ENCODE results near the gene TRDN.

The TRDN gene

DNA sequence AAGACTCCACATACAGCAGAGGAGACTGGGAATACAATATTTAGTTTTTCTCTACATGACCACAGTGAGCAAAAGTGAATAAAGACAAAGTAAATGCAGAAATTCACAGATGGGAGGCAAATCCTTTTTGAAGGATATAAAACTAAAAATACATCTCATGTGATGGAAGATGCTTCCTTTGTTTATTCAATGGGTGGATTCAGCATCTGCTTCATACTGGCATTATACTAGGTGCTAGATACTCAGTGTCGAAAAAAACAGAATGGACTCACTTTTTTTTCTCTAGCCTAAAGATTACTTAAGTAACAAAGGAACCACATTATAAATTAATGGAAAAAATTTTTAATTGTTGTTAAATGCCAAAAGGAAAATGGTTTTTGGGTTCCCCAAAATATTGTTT is 216.2 kb downstream of the TRDN start:
- no peak for DNase-seq (ENCODE audit: extremely low read depth in 1 of 2, low read depth in 1 of 2)

DNA sequence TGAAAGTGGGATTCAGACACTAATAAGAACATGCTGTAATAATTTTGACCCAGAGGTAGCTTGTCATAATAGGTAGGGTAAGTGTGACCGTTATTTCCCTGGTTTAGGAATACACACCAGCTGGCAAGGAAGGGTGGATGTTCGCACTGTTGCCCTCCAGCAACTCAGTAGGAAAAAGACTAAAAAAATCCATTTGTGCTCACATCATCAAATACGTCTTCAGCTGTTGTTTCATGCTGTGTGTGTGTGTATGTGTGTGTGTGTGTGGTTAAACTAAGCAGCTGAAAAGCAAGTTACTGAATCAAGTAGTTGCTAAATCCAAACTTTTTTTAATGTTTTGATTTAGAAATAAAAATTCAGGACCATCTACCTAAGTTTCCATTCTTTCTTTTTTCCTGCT is 218.7 kb downstream of the TRDN start:
- no peak for DNase-seq (ENCODE audit: extremely low read depth in 1 of 2, low read depth in 1 of 2)

DNA sequence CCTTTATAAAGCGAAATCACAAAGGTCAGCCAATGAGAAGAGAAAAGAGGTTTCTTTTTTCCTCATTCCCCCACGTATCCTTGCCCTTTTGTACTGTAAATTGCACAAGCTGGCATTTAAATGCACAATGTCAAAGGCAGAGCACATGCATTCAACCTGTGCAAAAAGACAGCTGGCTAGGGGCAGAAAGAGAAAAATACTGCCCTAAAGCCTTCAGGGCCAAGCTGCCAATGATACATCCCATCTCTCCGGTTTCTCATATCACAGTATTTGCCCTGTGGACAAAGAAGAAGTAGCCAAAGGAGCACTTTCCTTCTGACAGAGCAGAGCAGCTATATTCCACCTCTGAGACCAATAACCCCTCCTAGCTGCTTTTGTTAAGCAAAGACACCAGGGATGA is 219.2 kb downstream of the TRDN start:
- no peak for DNase-seq (ENCODE audit: extremely low read depth in 1 of 2, low read depth in 1 of 2)

- DNase-seq (ENCODE audit: extremely low read depth in 1 of 2, low read depth in 1 of 2): no peak
These were observed 220.8 kb downstream of the TRDN start for GRCh38 chr6:123415844-123416468.

- no peak for DNase-seq (ENCODE audit: extremely low read depth in 1 of 2, low read depth in 1 of 2)
These were observed 231.8 kb downstream of the TRDN start for GRCh38 chr6:123404975-123405374.

- DNase-seq (ENCODE audit: extremely low read depth in 1 of 2, low read depth in 1 of 2): no peak
These were observed 234.7 kb downstream of the TRDN start for GRCh38 chr6:123402052-123402451.

- DNase-seq (ENCODE audit: extremely low read depth in 1 of 2, low read depth in 1 of 2): no peak
These were observed 238.7 kb downstream of the TRDN start for GRCh38 chr6:123398072-123398471.

DNA sequence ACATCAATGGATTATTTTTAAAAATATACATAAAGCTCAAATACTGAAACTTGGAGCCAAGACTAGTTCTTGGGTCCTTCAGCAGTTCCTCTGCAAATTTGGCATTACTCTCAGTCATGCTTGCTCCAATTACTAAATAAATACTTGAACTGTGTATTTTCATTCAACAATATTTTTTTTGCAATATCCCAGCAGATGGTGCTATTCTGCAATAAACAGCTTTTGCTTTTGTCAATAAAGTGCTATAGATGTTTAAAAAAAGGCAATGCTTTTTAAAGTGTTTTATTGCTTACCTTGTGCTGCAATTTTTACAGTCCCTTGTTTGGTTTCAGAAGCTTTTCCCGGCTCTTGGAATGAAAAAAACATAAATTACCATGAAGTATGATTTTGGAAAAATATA is 243.4 kb downstream of the TRDN start:
- DNase-seq (ENCODE audit: extremely low read depth in 1 of 2, low read depth in 1 of 2): no peak

- no peak for DNase-seq (ENCODE audit: extremely low read depth in 1 of 2, low read depth in 1 of 2)
These were observed 253.0 kb downstream of the TRDN start for GRCh38 chr6:123383718-123384117.

- DNase-seq (ENCODE audit: extremely low read depth in 1 of 2, low read depth in 1 of 2): no peak
These were observed 256.5 kb downstream of the TRDN start for GRCh38 chr6:123380257-123380656.

- no peak for DNase-seq (ENCODE audit: extremely low read depth in 1 of 2, low read depth in 1 of 2)
These were observed 264.0 kb downstream of the TRDN start for GRCh38 chr6:123372737-123373136.

DNA sequence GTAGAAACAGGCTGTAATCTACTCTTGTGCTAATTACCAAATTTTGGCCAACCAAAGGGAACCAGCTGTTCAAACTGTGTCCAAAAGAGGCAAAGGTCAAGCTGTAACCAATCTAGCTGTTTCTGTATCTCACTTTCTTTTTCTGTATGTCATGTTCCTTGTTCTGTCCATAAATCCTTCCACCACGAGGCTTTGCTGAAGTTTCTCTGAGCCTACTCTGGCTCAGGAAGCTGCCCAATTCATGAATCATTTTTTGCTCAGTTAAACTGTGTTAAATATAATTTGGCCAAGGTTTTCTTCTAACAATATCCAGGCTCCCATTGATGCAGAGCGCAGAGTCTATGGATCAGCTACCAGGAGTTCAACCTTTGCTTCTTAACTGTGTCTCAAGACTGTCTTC is 272.8 kb downstream of the TRDN start:
- DNase-seq (ENCODE audit: extremely low read depth in 1 of 2, low read depth in 1 of 2): no peak

DNA sequence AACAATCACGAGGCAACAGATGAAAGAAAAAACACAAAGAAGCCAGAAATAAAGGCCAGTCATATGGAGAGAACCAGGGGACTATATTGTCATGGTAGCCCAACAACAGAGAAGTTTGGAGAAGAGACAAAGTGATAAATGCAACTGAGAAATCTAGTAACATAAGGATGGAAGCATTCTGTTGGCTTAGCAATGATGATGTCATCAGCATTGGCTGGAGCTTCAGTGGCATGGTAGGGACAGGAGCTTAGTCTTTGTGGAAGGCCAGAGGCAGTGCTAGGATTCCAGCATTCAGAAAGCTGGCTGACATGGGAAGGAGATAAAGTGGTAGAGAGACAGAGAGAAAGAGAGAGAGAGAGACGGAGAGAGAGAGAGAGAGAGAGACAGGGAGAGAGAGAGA is 276.4 kb downstream of the TRDN start:
- no peak for DNase-seq (ENCODE audit: extremely low read depth in 1 of 2, low read depth in 1 of 2)

- DNase-seq (ENCODE audit: extremely low read depth in 1 of 2, low read depth in 1 of 2): no peak
These were observed 284.0 kb downstream of the TRDN start for GRCh38 chr6:123352705-123353104.

GRCh38 chr6:123352279-123352678 is 284.5 kb downstream of the TRDN start:
- DNase-seq (ENCODE audit: extremely low read depth in 1 of 2, low read depth in 1 of 2): no peak

DNA sequence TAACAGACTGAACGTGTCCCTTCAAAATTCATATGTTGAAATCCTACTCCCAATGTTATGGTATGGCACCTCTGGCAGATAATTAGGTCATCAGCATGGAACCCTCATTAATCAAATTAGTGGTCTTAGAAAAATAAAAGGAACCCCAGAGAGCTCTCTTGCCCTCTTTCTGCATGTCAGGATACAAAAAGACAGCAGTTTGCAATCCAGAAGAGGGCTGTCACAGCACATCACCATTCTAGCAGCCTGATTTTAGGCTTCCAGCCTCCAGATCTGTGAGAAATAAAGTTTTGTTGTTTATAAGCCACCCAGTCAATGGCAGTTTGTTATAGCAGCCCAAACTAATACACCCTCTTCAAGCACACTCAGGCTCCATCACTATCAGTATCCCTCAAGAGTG is 292.9 kb downstream of the TRDN start:
- no peak for DNase-seq (ENCODE audit: extremely low read depth in 1 of 2, low read depth in 1 of 2)

- DNase-seq (ENCODE audit: extremely low read depth in 1 of 2, low read depth in 1 of 2): no peak
These were observed 298.4 kb downstream of the TRDN start for GRCh38 chr6:123338394-123338793.

DNA sequence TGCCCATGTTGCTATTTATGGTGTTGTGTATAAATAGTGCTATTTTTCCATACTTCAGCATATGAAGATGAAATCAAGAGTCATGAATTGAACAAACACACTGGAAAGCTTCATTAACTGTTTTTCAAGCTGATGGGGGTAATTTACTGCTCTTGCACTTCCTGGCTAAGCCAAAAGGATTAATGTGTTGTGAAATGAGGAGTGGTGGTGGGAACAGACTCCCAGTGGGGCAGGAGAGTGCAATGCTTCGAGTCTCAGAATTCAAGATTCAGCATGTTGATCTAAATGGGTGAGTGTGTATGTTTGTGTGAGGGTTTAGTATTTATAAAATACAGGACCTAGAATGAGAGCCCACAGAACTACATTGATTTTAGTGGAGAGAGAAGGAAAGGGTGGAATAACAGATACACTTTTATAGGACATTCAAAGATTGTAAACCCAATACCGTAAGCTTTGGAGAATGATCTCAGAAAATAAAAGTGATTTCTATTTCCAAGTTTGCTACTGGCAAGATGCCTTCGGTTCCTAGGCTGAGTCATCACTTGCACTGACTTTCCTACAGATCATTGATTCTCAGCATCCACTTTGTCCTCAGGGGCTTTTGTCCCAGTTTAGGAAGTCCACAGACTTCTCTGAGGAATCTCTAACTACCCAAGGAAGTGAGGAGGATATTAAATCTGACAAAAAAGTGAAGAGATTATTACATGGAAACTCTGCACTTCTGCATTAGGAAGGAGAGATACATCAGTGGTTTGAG is 303.6 kb downstream of the TRDN start:
- no peak for DNase-seq (ENCODE audit: extremely low read depth in 1 of 2, low read depth in 1 of 2)

DNA sequence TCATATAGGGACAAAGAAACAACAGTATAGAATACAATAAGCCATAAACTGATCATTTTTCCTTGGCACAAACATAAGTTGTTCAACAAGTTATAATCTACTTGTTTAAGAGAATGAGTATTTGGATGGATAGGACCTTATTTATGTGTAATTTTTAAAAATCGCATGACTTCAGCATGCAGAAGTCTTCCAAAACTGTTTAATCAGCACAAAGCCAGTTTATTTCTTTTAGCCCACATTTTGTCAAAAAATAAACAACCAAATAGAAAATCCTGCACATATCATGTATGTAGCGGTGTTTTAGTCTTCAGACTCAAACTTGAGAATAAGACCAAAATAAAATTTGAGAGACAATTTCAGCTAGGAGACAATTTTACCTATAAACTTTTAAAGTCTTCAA is 304.7 kb downstream of the TRDN start:
- DNase-seq (ENCODE audit: extremely low read depth in 1 of 2, low read depth in 1 of 2): no peak

DNA sequence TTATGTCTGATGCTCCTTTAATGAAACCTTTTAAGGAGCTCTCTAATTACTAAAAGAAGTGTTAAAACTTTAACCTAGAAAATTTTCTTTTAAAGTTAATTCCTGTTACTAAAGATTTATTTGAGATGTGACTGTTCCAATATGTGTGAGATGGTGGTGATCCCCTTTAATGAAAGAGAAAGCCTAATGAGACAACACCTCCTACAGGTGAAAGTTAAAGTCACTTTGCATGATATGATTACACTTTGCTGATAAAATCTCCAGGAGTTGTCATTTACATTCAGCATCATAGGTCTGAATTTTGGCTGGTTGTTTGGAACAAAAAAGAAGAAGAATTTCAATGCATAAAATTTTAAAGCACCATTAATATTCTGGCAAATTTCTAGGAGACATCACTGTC is 307.4 kb downstream of the TRDN start:
- DNase-seq (ENCODE audit: extremely low read depth in 1 of 2, low read depth in 1 of 2): no peak

DNA sequence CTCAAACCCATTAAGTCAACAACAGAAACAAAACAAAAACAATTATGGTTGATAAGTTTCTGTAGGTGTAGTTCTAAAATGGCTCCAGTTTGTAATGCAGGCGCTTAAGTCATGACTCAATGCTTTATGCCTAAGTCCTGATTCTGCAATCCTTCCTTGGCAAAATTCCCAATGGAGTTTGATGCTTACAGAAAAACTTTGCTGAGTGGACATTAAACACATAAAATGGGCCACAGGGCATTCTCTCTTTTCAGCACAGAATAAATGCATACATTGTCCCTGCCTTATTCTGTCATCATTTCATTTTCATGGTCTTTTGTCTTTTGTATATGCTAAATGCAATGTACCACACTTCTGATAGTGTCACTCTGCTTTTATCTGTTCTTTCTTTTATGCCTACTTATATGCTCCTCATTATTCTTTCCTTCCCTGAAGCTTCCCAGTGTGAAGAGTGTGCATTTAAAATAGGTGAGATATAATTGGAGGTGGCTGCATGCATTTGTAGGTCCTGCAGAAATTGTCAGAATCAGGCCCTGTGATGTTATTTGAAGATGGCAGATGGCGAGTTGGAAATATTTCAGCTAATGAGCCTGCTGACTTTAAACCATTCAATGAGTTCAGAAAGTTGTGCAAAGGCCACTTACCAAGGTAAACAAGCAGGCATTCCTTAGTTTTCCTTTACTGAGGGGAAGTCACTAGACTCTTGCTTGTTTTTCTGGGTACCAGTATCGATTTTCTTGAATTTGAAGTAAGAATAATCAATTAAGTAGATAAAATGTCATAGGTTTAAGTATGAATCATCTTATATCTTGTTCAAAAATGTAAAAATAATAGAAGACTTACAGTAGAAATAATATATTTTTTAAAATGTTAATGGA is 313.1 kb downstream of the TRDN start:
- no peak for DNase-seq (ENCODE audit: extremely low read depth in 1 of 2, low read depth in 1 of 2)

DNA sequence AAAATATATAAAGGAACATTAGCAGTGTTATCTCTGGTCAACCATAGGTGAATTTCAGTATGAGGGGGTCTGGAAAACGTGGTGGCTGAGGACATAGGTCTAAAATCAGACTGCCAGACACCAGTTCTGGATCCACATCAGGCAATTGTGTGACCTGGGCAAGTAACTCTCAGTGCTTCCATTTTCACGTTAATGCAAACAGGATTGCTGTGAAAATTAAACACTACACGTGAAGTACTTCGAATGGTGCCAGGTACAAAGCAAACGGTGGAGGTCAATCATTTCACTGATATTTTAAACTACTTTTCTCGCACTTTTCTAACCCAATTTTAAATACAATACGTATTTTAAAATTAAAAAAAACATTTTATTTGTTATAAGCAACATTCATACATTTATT is 315.7 kb downstream of the TRDN start:
- DNase-seq (ENCODE audit: extremely low read depth in 1 of 2, low read depth in 1 of 2): no peak

Measured in activated CD8-positive, alpha-beta memory T cell treated with anti-CD3 and anti-CD28 coated beads for 1 hour (primary cell).